Left lung (tissue), 10 donors: ENCODE results near the gene KCNA1. TPM values are rescaled to one million over a fixed set of nuclear protein-coding genes. Genes with fewer than 3 reads are reported as not detected.

Source experiments
- ATAC-seq: fragments of 200-7000 bp; cut with Tn5 transposase; one replicate; pipeline ENCODE4 v1.9.1; 2020; ENCODE audit warnings: moderate library complexity
- DNase-seq, 4 donors: peaks; one replicate each; pipeline ENCODE4 v3.0.0-alpha.2; 2013 to 2020
- H3K27ac ChIP-seq, 2 donors: fragments of 200-600 bp; sonication (generic) in 1 of 2; one replicate each; pipeline versions ENCODE4 v1.5.0 to v1.8.0; 2020 to 2021
- H3K27me3 ChIP-seq, 2 donors: fragments of 200-600 bp; sonication (generic) in 1 of 2; one replicate each; pipeline versions ENCODE4 v1.5.0 to v1.8.0; 2020 to 2021
- H3K36me3 ChIP-seq, 2 donors: fragments of 200-600 bp; sonication (generic) in 1 of 2; one replicate each; pipeline versions ENCODE4 v1.5.0 to v1.8.0; 2020 to 2021
- H3K4me1 ChIP-seq, 2 donors: fragments of 200-600 bp; one replicate each; pipeline ENCODE4 v1.8.0; 2021
- H3K4me3 ChIP-seq, 2 donors: fragments of 200-600 bp; sonication (generic) in 1 of 2; one replicate each; pipeline versions ENCODE4 v1.5.0 to v1.8.0; 2020 to 2021; ENCODE audit warnings: mild to moderate bottlenecking in 1 of 2
- H3K9me3 ChIP-seq, 2 donors: fragments of 200-600 bp; sonication (generic) in 1 of 2; one replicate each; pipeline versions ENCODE4 v1.5.0 to v1.8.0; 2020 to 2021
- intact Hi-C, 2 donors: fragments of 100-400 bp; cut with DNase I; formaldehyde crosslinking; loops; one replicate each; pipeline versions ENCODE4 v1.11.2 to v1.14.2; 2022
- polyA plus RNA-seq, 6 donors: library from polyadenylated mRNA; unstranded; fragments of 120-200 nt; gene quantifications; one replicate each; pipeline ENCODE4 v1.2.1, GENCODE V29; 2013; ENCODE audit not compliant: insufficient read length in 6 of 6
- total RNA-seq, 2 donors: library from RNA; stranded (reverse); fragmentation: NEBNext Ultra II Directional; extraction: Animal tissue kit (Norgen Biotek cat#: 25700); gene quantifications; one replicate each; pipeline ENCODE4 v1.2.1, GENCODE V29; 2021
- TF ChIP-seq, protein P1 (sequence below), 2 donors: fragments of 200-600 bp; sonication (generic) in 1 of 2; IDR thresholded peaks; one replicate each; pipeline versions ENCODE4 v1.5.0 to v1.8.0; 2021; ENCODE audit warnings: antibody characterized with exemption in 2 of 2
- donor health status: DM: no; HTN: yes; CAD: no.
- donor health status: DM: no; HTN: no; CAD: no.

KCNA1 gene
- total and polyA plus RNA-seq, 8 donors, result 0.08 to 0.09 TPM; not detected in 6

DNA sequence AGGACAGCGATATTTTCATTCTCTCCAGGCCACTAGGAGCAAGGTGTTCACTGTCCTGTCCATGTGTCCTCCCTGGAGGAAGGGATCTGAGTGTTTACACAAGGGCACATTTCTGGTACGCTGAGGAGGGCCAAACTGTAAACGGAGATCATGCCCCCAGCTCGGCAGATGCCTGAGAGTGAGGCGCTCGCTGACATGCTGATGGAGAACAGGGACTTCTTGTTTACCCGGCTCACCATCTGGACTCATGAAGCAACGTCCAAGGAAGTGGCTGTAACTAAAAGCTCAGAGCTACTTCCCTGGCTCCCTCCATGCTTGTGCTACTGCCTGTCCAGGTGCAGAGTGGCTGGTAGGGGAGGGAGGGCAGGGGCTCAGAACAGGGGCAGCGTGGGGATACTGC lies 43.4 kb upstream of the KCNA1 start:
- Histone ChIP-seq H3K36me3 (no peaks in the 10 kb centered on the region), H3K4me3 (no peak overlapping the region), H3K27me3 (peaks cover 0 to 55% of the 10 kb centered on the region in 2 donors), H3K4me1 (no peaks in the 10 kb centered on the region), H3K27ac (no peak overlapping the region), H3K9me3 (no peaks in the 10 kb centered on the region)
- ATAC-seq, result no peak
- intact Hi-C loops, result no loop called here
- TF ChIP-seq, protein P1, sequence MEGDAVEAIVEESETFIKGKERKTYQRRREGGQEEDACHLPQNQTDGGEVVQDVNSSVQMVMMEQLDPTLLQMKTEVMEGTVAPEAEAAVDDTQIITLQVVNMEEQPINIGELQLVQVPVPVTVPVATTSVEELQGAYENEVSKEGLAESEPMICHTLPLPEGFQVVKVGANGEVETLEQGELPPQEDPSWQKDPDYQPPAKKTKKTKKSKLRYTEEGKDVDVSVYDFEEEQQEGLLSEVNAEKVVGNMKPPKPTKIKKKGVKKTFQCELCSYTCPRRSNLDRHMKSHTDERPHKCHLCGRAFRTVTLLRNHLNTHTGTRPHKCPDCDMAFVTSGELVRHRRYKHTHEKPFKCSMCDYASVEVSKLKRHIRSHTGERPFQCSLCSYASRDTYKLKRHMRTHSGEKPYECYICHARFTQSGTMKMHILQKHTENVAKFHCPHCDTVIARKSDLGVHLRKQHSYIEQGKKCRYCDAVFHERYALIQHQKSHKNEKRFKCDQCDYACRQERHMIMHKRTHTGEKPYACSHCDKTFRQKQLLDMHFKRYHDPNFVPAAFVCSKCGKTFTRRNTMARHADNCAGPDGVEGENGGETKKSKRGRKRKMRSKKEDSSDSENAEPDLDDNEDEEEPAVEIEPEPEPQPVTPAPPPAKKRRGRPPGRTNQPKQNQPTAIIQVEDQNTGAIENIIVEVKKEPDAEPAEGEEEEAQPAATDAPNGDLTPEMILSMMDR (IDR thresholded peaks at IDR 0.05), result no peak
- DNase-seq, result no peak

DNA sequence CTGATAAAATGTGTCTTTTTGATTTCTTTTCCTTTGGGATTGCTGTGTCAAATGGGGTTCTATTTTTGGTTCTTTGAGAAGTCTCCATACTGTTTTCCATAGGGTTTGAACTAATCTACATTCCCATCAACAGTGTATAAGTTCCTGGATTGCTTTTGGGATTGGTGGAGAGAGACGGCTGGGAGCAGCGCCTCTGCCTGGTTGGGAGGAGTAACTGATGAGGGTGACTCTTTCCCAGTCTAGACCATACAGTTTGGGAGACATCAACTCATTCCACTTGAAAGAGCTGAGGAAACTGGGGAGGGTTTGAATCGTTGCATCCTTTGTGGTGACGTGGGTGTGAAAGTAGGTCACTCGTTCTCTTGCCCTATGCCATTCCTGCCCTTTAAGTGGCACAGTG lies 42.3 kb upstream of the KCNA1 start:
- Histone ChIP-seq H3K27me3 (peaks cover 0 to 55% of the 10 kb centered on the region in 2 donors), H3K27ac (no peak overlapping the region), H3K4me3 (no peak overlapping the region), H3K9me3 (no peaks in the 10 kb centered on the region), H3K36me3 (no peaks in the 10 kb centered on the region), H3K4me1 (no peaks in the 10 kb centered on the region)
- TF ChIP-seq, protein P1 (IDR thresholded peaks at IDR 0.05), result no peak
- intact Hi-C loops, result no loop called here
- no peak for ATAC-seq
- no peak for DNase-seq

DNA sequence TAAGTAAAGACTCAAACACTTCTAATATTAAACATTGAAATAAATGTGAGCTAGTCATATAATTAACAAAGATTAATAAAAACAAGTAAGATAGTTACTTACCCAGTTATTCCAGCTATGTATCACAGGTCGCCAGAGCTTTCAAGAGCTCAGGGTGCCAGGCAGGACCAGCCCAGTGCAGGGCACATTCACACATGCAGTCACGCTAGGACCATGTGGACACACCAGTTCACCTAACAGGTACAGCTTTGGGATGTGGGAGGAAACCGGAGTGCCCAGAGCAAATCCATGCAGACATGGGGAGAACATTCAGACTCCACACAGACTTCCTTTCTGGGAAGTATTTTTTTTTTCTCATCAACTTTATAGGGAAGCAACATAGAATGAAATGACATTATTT lies 39.3 kb upstream of the KCNA1 start:
- Histone ChIP-seq H3K36me3 (no peaks in the 10 kb centered on the region), H3K27ac (no peak overlapping the region), H3K4me3 (no peak overlapping the region), H3K9me3 (no peaks in the 10 kb centered on the region), H3K4me1 (no peaks in the 10 kb centered on the region), H3K27me3 (peaks cover 0 to 46% of the 10 kb centered on the region in 2 donors)
- TF ChIP-seq, protein P1 (IDR thresholded peaks at IDR 0.05), result no peak
- no peak for DNase-seq
- ATAC-seq, result no peak
- intact Hi-C loops, result no loop called here

DNA sequence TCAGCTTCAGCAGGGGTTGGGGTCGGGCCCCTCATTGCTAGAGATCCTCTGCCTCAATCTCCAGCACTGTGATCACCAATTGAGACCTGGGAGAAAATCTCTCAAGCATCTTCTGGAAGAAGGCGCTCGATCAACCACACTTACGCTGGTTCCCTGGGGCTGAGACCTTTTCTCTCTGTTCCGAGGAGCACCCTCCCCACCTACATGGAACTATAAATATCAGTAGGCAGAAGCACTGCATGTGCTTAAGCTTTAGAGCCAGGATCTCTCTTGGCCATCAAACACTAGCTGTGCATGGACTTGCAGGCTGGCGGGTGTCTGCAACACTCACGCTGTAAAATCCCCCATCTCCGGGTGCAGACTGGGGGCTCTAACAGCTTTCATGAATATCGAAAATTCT lies 38.2 kb upstream of the KCNA1 start:
- H3K4me3 ChIP-seq, result no peak overlapping the region
- DNase-seq (no peak), ATAC-seq (no peak)
- H3K36me3 ChIP-seq, result no peaks in the 10 kb centered on the region
- TF ChIP-seq, protein P1 (IDR thresholded peaks at IDR 0.05), result no peak
- H3K9me3 ChIP-seq, result no peaks in the 10 kb centered on the region
- no peak overlapping the region for H3K27ac ChIP-seq
- intact Hi-C loops, result no loop called here
- peaks cover 0 to 35% of the 10 kb centered on the region in 2 donors for H3K27me3 ChIP-seq
- no peaks in the 10 kb centered on the region for H3K4me1 ChIP-seq

DNA sequence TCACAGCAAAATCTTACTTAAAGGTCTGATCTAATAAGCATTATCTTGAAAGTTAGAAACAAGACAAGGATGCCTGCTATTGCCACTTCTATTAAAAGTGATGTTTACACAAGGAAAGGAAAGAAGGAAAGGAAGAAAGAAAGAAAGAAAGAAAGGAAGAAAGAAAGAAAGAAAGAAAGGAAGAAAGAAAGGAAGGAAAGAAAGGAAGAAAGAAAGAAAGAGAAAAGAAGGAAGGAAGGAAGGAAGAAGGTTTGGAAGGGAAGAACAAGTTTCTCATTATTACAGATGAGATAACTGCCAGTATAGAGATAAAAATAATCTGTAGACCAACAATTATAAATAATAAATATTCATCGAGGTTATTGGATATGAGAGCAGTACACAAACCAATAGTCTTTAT lies 35.8 kb upstream of the KCNA1 start:
- TF ChIP-seq, protein P1 (IDR thresholded peaks at IDR 0.05), result no peak
- DNase-seq (no peak), ATAC-seq (no peak)
- H3K4me1 ChIP-seq, result no peaks in the 10 kb centered on the region
- no peak overlapping the region for H3K4me3 ChIP-seq
- no peak overlapping the region for H3K27ac ChIP-seq
- H3K27me3 ChIP-seq, result peaks cover 0 to 24% of the 10 kb centered on the region in 2 donors
- no peaks in the 10 kb centered on the region for H3K9me3 ChIP-seq
- intact Hi-C loops, result no loop called here
- no peaks in the 10 kb centered on the region for H3K36me3 ChIP-seq
